ENCODE measurements around the gene IQUB. TPM values are rescaled to one million over a fixed set of nuclear protein-coding genes. Genes with fewer than 3 reads are reported as not detected.

The IQUB gene
- total RNA-seq, 1 experiment from 2014 or later, result 0.98 TPM

DNA sequence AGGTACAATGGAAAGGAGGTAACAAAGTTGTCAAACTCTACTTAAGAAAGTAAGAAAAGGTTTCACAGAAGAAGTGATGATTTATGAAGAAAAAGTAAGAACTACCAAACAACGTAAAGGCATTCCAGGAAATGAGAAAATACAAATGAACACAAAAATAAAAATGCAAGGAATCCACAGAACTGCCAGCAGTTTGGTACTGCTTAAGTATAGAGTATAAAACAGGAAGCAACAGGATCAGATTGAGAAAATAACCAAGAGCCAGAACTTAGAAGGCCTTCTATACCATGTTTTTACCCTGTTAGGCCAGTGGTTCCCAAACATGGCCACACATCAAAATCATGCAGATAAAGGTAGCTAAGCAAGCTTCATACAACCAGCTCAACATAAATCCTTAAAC lies 14.0 kb upstream of the IQUB start:
- no peak for TF ChIP-seq EZH2 (IDR thresholded peaks at IDR 0.05; ENCODE audit: low read depth)
- TF ChIP-seq, protein P1, sequence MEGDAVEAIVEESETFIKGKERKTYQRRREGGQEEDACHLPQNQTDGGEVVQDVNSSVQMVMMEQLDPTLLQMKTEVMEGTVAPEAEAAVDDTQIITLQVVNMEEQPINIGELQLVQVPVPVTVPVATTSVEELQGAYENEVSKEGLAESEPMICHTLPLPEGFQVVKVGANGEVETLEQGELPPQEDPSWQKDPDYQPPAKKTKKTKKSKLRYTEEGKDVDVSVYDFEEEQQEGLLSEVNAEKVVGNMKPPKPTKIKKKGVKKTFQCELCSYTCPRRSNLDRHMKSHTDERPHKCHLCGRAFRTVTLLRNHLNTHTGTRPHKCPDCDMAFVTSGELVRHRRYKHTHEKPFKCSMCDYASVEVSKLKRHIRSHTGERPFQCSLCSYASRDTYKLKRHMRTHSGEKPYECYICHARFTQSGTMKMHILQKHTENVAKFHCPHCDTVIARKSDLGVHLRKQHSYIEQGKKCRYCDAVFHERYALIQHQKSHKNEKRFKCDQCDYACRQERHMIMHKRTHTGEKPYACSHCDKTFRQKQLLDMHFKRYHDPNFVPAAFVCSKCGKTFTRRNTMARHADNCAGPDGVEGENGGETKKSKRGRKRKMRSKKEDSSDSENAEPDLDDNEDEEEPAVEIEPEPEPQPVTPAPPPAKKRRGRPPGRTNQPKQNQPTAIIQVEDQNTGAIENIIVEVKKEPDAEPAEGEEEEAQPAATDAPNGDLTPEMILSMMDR (conservative IDR thresholded peaks at IDR 0.05), result no peak
- Histone ChIP-seq H2AFZ (no peak overlapping the region), H3K79me2 (ENCODE audit: low read depth) (no peaks in the 10 kb centered on the region), H4K20me1 (ENCODE audit: insufficient read depth) (no peaks in the 10 kb centered on the region), H3K9me2 (ENCODE audit: insufficient read depth) (no peaks in the 10 kb centered on the region), H3K4me1 (replicated peaks; ENCODE audit: insufficient read depth) (no peaks in the 10 kb centered on the region), H3F3A (ENCODE audit: insufficient read depth, low read depth) (no peaks in the 10 kb centered on the region), H3K4me2 (no peak overlapping the region), H3K4me3 (no peak overlapping the region), H3K9me3 (ENCODE audit: insufficient read depth, low read depth) (no peaks in the 10 kb centered on the region), H3K36me3 (ENCODE audit: low read depth) (no peaks in the 10 kb centered on the region), H3K27me3 (ENCODE audit: insufficient read depth, low read depth) (no peaks in the 10 kb centered on the region), H3K27ac (no peak overlapping the region)
- BruUV-seq (replicated peaks), result no TSS peak
- intact Hi-C loops (cut with micrococcal nuclease; ENCODE audit: unreplicated experiment), result no loop called here
- POLR2A ChIA-PET (ENCODE audit: unreplicated experiment), result interaction anchor here (0.6 kb wide), 1 partner anchor 177 kb away, joined by 5 read pairs; no protein-coding TSS in a partner anchor
- no peak for DNase-seq
- CTCF ChIA-PET, result no interaction called here

DNA sequence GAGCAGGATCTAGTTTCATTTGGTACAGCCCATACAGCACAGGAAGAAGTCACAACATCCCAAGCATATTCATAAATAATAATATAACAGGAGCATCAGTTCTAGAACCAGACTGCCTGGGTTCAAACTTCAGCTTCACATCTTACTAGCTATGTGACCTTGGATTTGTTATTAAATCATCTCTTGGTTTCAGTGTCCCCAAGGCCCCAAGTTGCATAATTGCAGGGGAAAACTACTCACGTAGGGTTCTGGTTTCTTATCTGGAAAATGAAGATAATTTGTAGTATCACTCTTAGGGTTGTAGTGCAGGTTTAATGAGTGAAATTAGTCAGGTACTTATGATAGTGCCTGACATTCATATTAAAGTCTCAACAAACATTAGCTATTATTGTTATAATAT lies 5.5 kb upstream of the IQUB start:
- Histone ChIP-seq H3F3A (ENCODE audit: insufficient read depth, low read depth) (peaks cover 10% of the 10 kb centered on the region; the same call in 1 of the 2 replicates), H3K79me2 (ENCODE audit: low read depth) (no peaks in the 10 kb centered on the region), H3K36me3 (ENCODE audit: low read depth) (peaks cover 7% of the 10 kb centered on the region; the same call in 1 of the 2 replicates), H3K4me1 (replicated peaks; ENCODE audit: insufficient read depth) (peaks cover 17% of the 10 kb centered on the region), H3K9me2 (ENCODE audit: insufficient read depth) (no peaks in the 10 kb centered on the region), H2AFZ (no peak overlapping the region), H3K4me2 (no peak overlapping the region), H3K9me3 (ENCODE audit: insufficient read depth, low read depth) (no peaks in the 10 kb centered on the region), H4K20me1 (ENCODE audit: insufficient read depth) (no peaks in the 10 kb centered on the region), H3K27ac (no peak overlapping the region), H3K27me3 (ENCODE audit: insufficient read depth, low read depth) (no peaks in the 10 kb centered on the region), H3K4me3 (no peak overlapping the region)
- DNase-seq, result no peak
- intact Hi-C loops (cut with micrococcal nuclease; ENCODE audit: unreplicated experiment), result loop anchor here (5.0 to 10.0 kb wide), 3 partner anchors 207 to 653 kb away; partner anchors contain the start of genes CADPS2 and WASL
- TF ChIP-seq EZH2 (IDR thresholded peaks at IDR 0.05; ENCODE audit: low read depth), result no peak
- TF ChIP-seq, protein P1 (conservative IDR thresholded peaks at IDR 0.05), result no peak
- no TSS peak for BruUV-seq (replicated peaks)
- ChIA-PET CTCF (no interaction called here), POLR2A (ENCODE audit: unreplicated experiment) (no interaction called here)

- H3K4me2 ChIP-seq, result no peak overlapping the region
- no peak overlapping the region for H2AFZ ChIP-seq
- no peaks in the 10 kb centered on the region for H3K9me3 ChIP-seq (ENCODE audit: insufficient read depth, low read depth)
- no peaks in the 10 kb centered on the region for H3K27me3 ChIP-seq (ENCODE audit: insufficient read depth, low read depth)
- peak overlapping the region; percentile 47; the same call in 1 of the 2 replicates for H3K27ac ChIP-seq
- H3K9me2 ChIP-seq (ENCODE audit: insufficient read depth), result no peaks in the 10 kb centered on the region
- no TSS peak for BruUV-seq (replicated peaks)
- no peak for DNase-seq
- ChIA-PET POLR2A (ENCODE audit: unreplicated experiment) (no interaction called here), CTCF (no interaction called here)
- no peak overlapping the region for H3K4me3 ChIP-seq
- TF ChIP-seq, protein P1 (conservative IDR thresholded peaks at IDR 0.05), result no peak
- TF ChIP-seq EZH2 (IDR thresholded peaks at IDR 0.05; ENCODE audit: low read depth), result no peak
- H3F3A ChIP-seq (ENCODE audit: insufficient read depth, low read depth), result peaks cover 13% of the 10 kb centered on the region; the same call in 1 of the 2 replicates
- intact Hi-C loops (cut with micrococcal nuclease; ENCODE audit: unreplicated experiment), result loop anchor here (5.0 to 10.0 kb wide), 3 partner anchors 208 to 652 kb away; partner anchors contain the start of genes CADPS2 and WASL
- H3K36me3 ChIP-seq (ENCODE audit: low read depth), result peaks cover 7% of the 10 kb centered on the region; the same call in 1 of the 2 replicates
- H3K4me1 ChIP-seq (replicated peaks; ENCODE audit: insufficient read depth), result peaks cover 18% of the 10 kb centered on the region
- no peaks in the 10 kb centered on the region for H3K79me2 ChIP-seq (ENCODE audit: low read depth)
- H4K20me1 ChIP-seq (ENCODE audit: insufficient read depth), result no peaks in the 10 kb centered on the region
These were observed 4.5 kb upstream of the IQUB start for GRCh38 chr7:123538897-123539296.
